IMR-90 (cell line): Measurements from ENCODE around the gene UMODL1. TPM values are rescaled to one million over a fixed set of nuclear protein-coding genes. Genes with fewer than 3 reads are reported as not detected.

Source experiments
- ATAC-seq: fragments of 200-7000 bp; cut with Tn5 transposase; 2 replicates; pipeline ENCODE4 v1.9.1; 2020; ENCODE audit warnings: low read depth, mild to moderate bottlenecking, moderate library complexity
- BruUV-seq: library from RNA; stranded (reverse); fragments of 400-500 nt; replicated peaks from 2 replicates; lab custom pipeline; 2021; lab: Mats Ljungman, UMichigan
- CTCF ChIA-PET: fragments of 300-600 bp; formaldehyde crosslinking; extraction: SDS; loops from one replicate; lab custom pipeline; 2021; ENCODE audit warnings: antibody characterized with exemption; lab: Yijun Ruan, JAX
- POLR2A ChIA-PET: fragments of 300-600 bp; sonication (Branson Sonifier 250); formaldehyde crosslinking; loops from one replicate; lab custom pipeline; 2022; ENCODE audit warnings: antibody characterized with exemption; ENCODE audit not compliant: unreplicated experiment; lab: Charles Lee
- DNase-seq: peaks from one replicate; pipeline ENCODE4 v3.0.0; 2013
- H2AFZ ChIP-seq: replicated peaks from 2 replicates; pipeline ENCODE3; 2013; ENCODE audit warnings: low read length, mild to moderate bottlenecking; ENCODE audit not compliant: poor library complexity
- H2AK5ac ChIP-seq: 2 replicates; pipeline ENCODE4 v1.6.1; 2013; ENCODE audit warnings: low read depth, low read length, inconsistent platforms
- H2AK9ac ChIP-seq: replicated peaks from 2 replicates; pipeline ENCODE3; 2013; ENCODE audit warnings: mild to moderate bottlenecking, low read depth, low read length, moderate library complexity; ENCODE audit not compliant: poor library complexity
- H2BK120ac ChIP-seq: 2 replicates; pipeline ENCODE4 v1.6.1; 2013; ENCODE audit warnings: low read depth, low read length, inconsistent platforms
- H2BK15ac ChIP-seq: 3 replicates; pipeline ENCODE4 v1.6.1; 2013; ENCODE audit warnings: low read depth, low read length, inconsistent platforms
- H2BK20ac ChIP-seq: 2 replicates; pipeline ENCODE4 v1.6.1; 2013; ENCODE audit warnings: low read depth, mild to moderate bottlenecking, inconsistent platforms, low read length, moderate library complexity
- H2BK5ac ChIP-seq: 2 replicates; pipeline ENCODE4 v1.6.1; 2013; ENCODE audit warnings: mild to moderate bottlenecking, low read depth, low read length, inconsistent platforms; ENCODE audit not compliant: poor library complexity, severe bottlenecking
- H3K14ac ChIP-seq: replicated peaks from 2 replicates; pipeline ENCODE4 v1.6.1; 2013; ENCODE audit warnings: low read depth, low read length, inconsistent platforms
- H3K18ac ChIP-seq: 2 replicates; pipeline ENCODE4 v1.6.1; 2013; ENCODE audit warnings: low read depth, low read length, control low read depth
- H3K23ac ChIP-seq: 2 replicates; pipeline ENCODE4 v1.6.1; 2013; ENCODE audit warnings: low read depth, low read length, inconsistent platforms
- H3K27ac ChIP-seq: 2 replicates; pipeline ENCODE4 v1.5.1; 2013; ENCODE audit warnings: mild to moderate bottlenecking, control low read depth, low read length; ENCODE audit not compliant: insufficient read depth
- H3K27me3 ChIP-seq: 2 replicates; pipeline ENCODE4 v1.6.1; 2013; ENCODE audit warnings: low read length; ENCODE audit not compliant: control insufficient read depth, insufficient read depth
- H3K36me3 ChIP-seq: 2 replicates; pipeline ENCODE4 v1.6.1; 2013; ENCODE audit warnings: low read length, mixed read lengths; ENCODE audit not compliant: control insufficient read depth, insufficient read depth
- H3K4ac ChIP-seq: 2 replicates; pipeline ENCODE4 v1.6.1; 2013; ENCODE audit warnings: low read depth, low read length, inconsistent platforms
- H3K4me1 ChIP-seq: 2 replicates; pipeline ENCODE4 v1.6.1; 2013; ENCODE audit warnings: low read length, mixed read lengths; ENCODE audit not compliant: control insufficient read depth, insufficient read depth
- H3K4me2 ChIP-seq: 2 replicates; pipeline ENCODE4 v1.6.1; 2013; ENCODE audit warnings: low read depth, mild to moderate bottlenecking, control low read depth, low read length, moderate library complexity
- H3K4me3 ChIP-seq: 2 replicates; pipeline ENCODE4 v1.5.1; 2013; ENCODE audit warnings: low read depth, mild to moderate bottlenecking, control low read depth, low read length, moderate library complexity; ENCODE audit not compliant: insufficient read depth
- H3K56ac ChIP-seq: 2 replicates; pipeline ENCODE4 v1.6.1; 2013; ENCODE audit warnings: low read length, inconsistent platforms; ENCODE audit not compliant: insufficient read depth; ENCODE audit errors: extremely low read depth
- H3K79me1 ChIP-seq, 2 experiments: 2 replicates each; pipeline ENCODE4 v1.6.1; 2013; ENCODE audit warnings: low read length in 2 of 2, inconsistent platforms in 1 of 2, low read depth in 1 of 2
- H3K9ac ChIP-seq: 2 replicates; pipeline ENCODE4 v1.6.1; 2013; ENCODE audit warnings: low read depth, low read length, control low read depth
- H3K9me1 ChIP-seq: 2 replicates; pipeline ENCODE4 v1.6.1; 2013; ENCODE audit warnings: low read length, inconsistent platforms; ENCODE audit not compliant: insufficient read depth
- H3K9me3 ChIP-seq: 2 replicates; pipeline ENCODE4 v1.6.1; 2013; ENCODE audit warnings: low read length; ENCODE audit not compliant: control insufficient read depth, insufficient read depth
- H4K20me1 ChIP-seq: 2 replicates; pipeline ENCODE4 v1.6.1; 2013; ENCODE audit warnings: low read length, inconsistent platforms; ENCODE audit not compliant: insufficient read depth
- H4K5ac ChIP-seq: 2 replicates; pipeline ENCODE4 v1.6.1; 2013; ENCODE audit warnings: mild to moderate bottlenecking, low read depth, low read length, control low read depth
- H4K8ac ChIP-seq, 2 experiments: 2 replicates each; pipeline ENCODE4 v1.6.1; 2013; ENCODE audit warnings: low read depth in 2 of 2, low read length in 2 of 2, control low read depth in 1 of 2, inconsistent platforms in 1 of 2
- H4K91ac ChIP-seq: 2 replicates; pipeline ENCODE4 v1.6.1; 2013; ENCODE audit warnings: low read depth, low read length, inconsistent platforms; ENCODE audit not compliant: insufficient read depth
- BHLHE40 ChIP-seq: fragments of 150-350 bp; IDR thresholded peaks from 2 replicates; pipeline ENCODE4 v1.6.1; 2016; ENCODE audit warnings: mild to moderate bottlenecking, low read depth, low read length
- CEBPB ChIP-seq: IDR thresholded peaks from 2 replicates; pipeline ENCODE4 v1.6.1; 2012; ENCODE audit warnings: low read depth, low read length, improper control_type of control experiment
- CHD1 ChIP-seq: IDR thresholded peaks from 2 replicates; pipeline ENCODE4 v1.6.1; 2012; ENCODE audit warnings: low read depth, low read length, improper control_type of control experiment
- CTCF ChIP-seq: conservative IDR thresholded peaks from 2 replicates; pipeline ENCODE4 v1.5.1; 2012; ENCODE audit warnings: mild to moderate bottlenecking, low read depth, low read length, improper control_type of control experiment
- ELK1 ChIP-seq: fragments of 150-350 bp; IDR thresholded peaks from 2 replicates; pipeline ENCODE4 v1.6.1; 2016; ENCODE audit warnings: low read depth, mild to moderate bottlenecking, low read length, moderate library complexity, borderline replicate concordance
- FOS ChIP-seq: fragments of 150-350 bp; IDR thresholded peaks from 2 replicates; pipeline ENCODE4 v1.6.1; 2016; ENCODE audit warnings: low read depth, low read length
- MAFK ChIP-seq: IDR thresholded peaks from 2 replicates; pipeline ENCODE4 v1.6.1; 2012; ENCODE audit warnings: low read depth, low read length, improper control_type of control experiment
- MAZ ChIP-seq: IDR thresholded peaks from 2 replicates; pipeline ENCODE4 v1.6.1; 2012; ENCODE audit warnings: low read depth, mild to moderate bottlenecking, low read length, improper control_type of control experiment, moderate library complexity, borderline replicate concordance
- MXI1 ChIP-seq: IDR thresholded peaks from 2 replicates; pipeline ENCODE4 v1.6.1; 2012; ENCODE audit warnings: low read depth, mild to moderate bottlenecking, low read length, moderate library complexity, borderline replicate concordance
- NFE2L2 ChIP-seq: fragments of 150-350 bp; IDR thresholded peaks from 2 replicates; pipeline ENCODE4 v1.6.1; 2016; ENCODE audit warnings: low read depth, mild to moderate bottlenecking, low read length
- POLR2A ChIP-seq: IDR thresholded peaks from 2 replicates; pipeline ENCODE4 v1.6.1; 2012; ENCODE audit warnings: mild to moderate bottlenecking, low read depth, low read length
- RAD21 ChIP-seq: IDR thresholded peaks from 2 replicates; pipeline ENCODE4 v1.6.1; 2012; ENCODE audit warnings: low read length, improper control_type of control experiment
- RCOR1 ChIP-seq: IDR thresholded peaks from 2 replicates; pipeline ENCODE4 v1.6.1; 2012; ENCODE audit warnings: mild to moderate bottlenecking, low read length, improper control_type of control experiment; ENCODE audit not compliant: insufficient replicate concordance
- RFX5 ChIP-seq: IDR thresholded peaks from 2 replicates; pipeline ENCODE4 v1.8.0; 2012; ENCODE audit warnings: low read depth, mild to moderate bottlenecking, low read length, moderate library complexity
- SMC3 ChIP-seq: fragments of 150-350 bp; IDR thresholded peaks from 2 replicates; pipeline ENCODE4 v1.6.1; 2016; ENCODE audit warnings: low read depth, mild to moderate bottlenecking, antibody characterized with exemption, low read length, moderate library complexity
- USF2 ChIP-seq: fragments of 150-350 bp; IDR thresholded peaks from 2 replicates; pipeline ENCODE4 v1.6.1; 2017; ENCODE audit warnings: mild to moderate bottlenecking, antibody characterized with exemption, low read length, low read depth
- WGBS, 2 experiments: methylation state at CpG; one replicate each; pipeline versions ENCODE4 v1.1.5 to v1.1.7; 2013; ENCODE audit warnings: missing lambda C conversion rate in 2 of 2; ENCODE audit not compliant: insufficient read length in 1 of 2; ENCODE audit errors: extremely low coverage in 2 of 2; 5-methylcytosine and 5-hydroxymethylcytosine counted together
- dilution Hi-C: fragments of 300-500 bp; cut with HindIII; formaldehyde crosslinking; loops from one replicate; pipeline ENCODE4 v1.14.3; 2018; ENCODE audit warnings: low sequenced_read_pairs; ENCODE audit not compliant: unreplicated experiment
- in situ Hi-C: fragments of 300-500 bp; cut with MboI; formaldehyde crosslinking; loops from 3 replicates; pipeline ENCODE4 v1.14.3; 2019; ENCODE audit warnings: low sequenced_read_pairs, inconsistent platforms, mixed read lengths
- intact Hi-C: fragments of 100-400 bp; cut with micrococcal nuclease; formaldehyde crosslinking; loops from 2 replicates; pipeline ENCODE4 v1.10.0; 2022
- polyA plus RNA-seq, 3 experiments: library from polyadenylated mRNA; depleted of rRNA; stranded (reverse); fragments of >200 nt; gene quantifications; 2 replicates each; pipeline ENCODE4 v1.2.3, GENCODE V29; 2012; ENCODE audit warnings: low replicate concordance in 1 of 3
- total RNA-seq: library from RNA; depleted of rRNA; stranded (reverse); fragments of >200 nt; gene quantifications from 2 replicates; pipeline ENCODE4 v1.2.3, GENCODE V29; 2012

The UMODL1 gene
- total and polyA plus RNA-seq, 2 of the 4 experiments (the other 2 are of a cell fraction) = 0.02 TPM; not detected in 1

GRCh38 chr21:42031241-42031640, 39.9 kb upstream of the UMODL1 start:
- H2AK5ac ChIP-seq = no peak overlapping the region
- H2AK9ac ChIP-seq = no peak overlapping the region
- H3K27me3 ChIP-seq = no peaks in the 10 kb centered on the region
- ChIA-PET POLR2A (no interaction called here), CTCF (no interaction called here)
- H3K9me1 ChIP-seq = peaks cover 13% of the 10 kb centered on the region
- in situ Hi-C loops = no loop called here
- 96% methylated on average over 8 of the region's 9 CpGs; no CpG with 5 or more reads in 1 of the 2 experiments for WGBS, 2 experiments
- no peak overlapping the region for H2BK5ac ChIP-seq
- no peak overlapping the region for H3K56ac ChIP-seq
- TF ChIP-seq USF2 = no peak
- no peak for TF ChIP-seq MAFK
- TF ChIP-seq MAZ = no peak
- no peak for TF ChIP-seq ELK1
- TF ChIP-seq RFX5 = no peak
- no peak for TF ChIP-seq POLR2A
- TF ChIP-seq BHLHE40 = no peak
- no peak for TF ChIP-seq CHD1
- TF ChIP-seq MXI1 = no peak
- no peak for TF ChIP-seq RCOR1
- no peak for TF ChIP-seq RAD21
- TF ChIP-seq FOS = no peak
- no peak for TF ChIP-seq CTCF
- no peak for TF ChIP-seq NFE2L2
- TF ChIP-seq CEBPB = no peak
- no peak for TF ChIP-seq SMC3
- no peak overlapping the region for H3K4me3 ChIP-seq
- no peak overlapping the region for H2BK20ac ChIP-seq
- no peaks in the 10 kb centered on the region for H4K20me1 ChIP-seq
- no TSS peak for BruUV-seq
- H3K4me1 ChIP-seq = peaks cover 4% of the 10 kb centered on the region
- H3K79me1 ChIP-seq = peaks cover 0 to 4% of the 10 kb centered on the region in 2 experiments; a peak in 2 of 4 replicates
- no peak overlapping the region for H2BK120ac ChIP-seq
- H3K14ac ChIP-seq = no peak overlapping the region
- no peaks in the 10 kb centered on the region for H3K9me3 ChIP-seq
- H2AFZ ChIP-seq = no peak overlapping the region
- intact Hi-C loops = no loop called here
- DNase-seq (no peak), ATAC-seq (no peak)
- no peak overlapping the region for H4K5ac ChIP-seq
- H3K4me2 ChIP-seq = no peak overlapping the region
- H2BK15ac ChIP-seq = no peak overlapping the region
- H4K8ac ChIP-seq = no peak overlapping the region
- H3K27ac ChIP-seq = no peak overlapping the region
- H3K36me3 ChIP-seq = no peaks in the 10 kb centered on the region
- no peak overlapping the region for H3K23ac ChIP-seq
- H3K9ac ChIP-seq = no peak overlapping the region
- H3K18ac ChIP-seq = no peak overlapping the region
- H3K4ac ChIP-seq = no peak overlapping the region
- H4K91ac ChIP-seq = no peak overlapping the region
- dilution Hi-C loops = no loop called here
